Measurements from ENCODE around the gene OSBPL2. TPM values are rescaled to one million over a fixed set of nuclear protein-coding genes. Genes with fewer than 3 reads are reported as not detected.

OSBPL2 gene
- total RNA-seq, 4 donors from 2014 or later, result 23.1 to 31.6 (median 27.1) TPM

DNA sequence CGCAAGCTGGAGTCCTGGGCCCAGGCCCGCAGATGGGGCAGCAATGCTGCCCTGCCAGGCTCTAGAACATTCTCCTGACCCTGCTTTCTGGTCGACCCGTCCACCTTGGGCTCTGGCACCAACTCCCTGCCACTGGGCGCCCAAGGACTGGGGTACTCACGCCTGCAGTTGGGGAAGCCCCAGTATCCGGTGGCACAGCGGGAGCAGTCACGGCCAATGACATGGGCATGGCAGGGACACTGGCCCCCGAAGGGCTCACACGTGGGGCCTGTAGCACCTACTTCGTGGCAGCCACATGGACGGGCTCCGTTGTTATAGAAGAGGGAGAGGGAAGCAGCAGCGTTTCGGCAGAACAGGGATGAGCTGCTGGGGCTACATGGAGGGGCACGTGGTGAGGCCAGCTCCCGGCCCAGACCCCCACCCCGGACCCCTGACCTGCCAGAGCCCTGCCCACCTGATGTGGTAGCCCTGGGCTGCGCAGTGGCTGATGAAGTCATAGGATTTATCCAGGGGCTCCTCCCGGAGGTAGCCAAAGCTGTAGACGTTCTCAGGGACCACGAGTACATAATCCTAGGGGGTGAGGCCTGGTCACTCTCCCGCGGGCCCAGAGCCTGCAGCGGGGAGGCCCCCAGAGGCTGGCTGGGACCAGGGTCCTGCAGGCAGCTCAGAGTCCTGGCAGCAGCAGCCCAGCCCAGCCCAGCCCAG lies 90.5 kb downstream of the OSBPL2 start:
- WGBS, 2 donors, result 91 to 92% methylated on average over 24 to 26 of the region's 26 CpGs
- DNase-seq (ENCODE audit: low spot score in 2 of 2), result no peak
- Histone ChIP-seq H3K27ac (no peak overlapping the region), H3K4me3 (no peak overlapping the region), H3K9me3 (no peaks in the 10 kb centered on the region), H3K36me3 (peaks cover 0 to 99% (median 0%) of the 10 kb centered on the region in 3 donors), H3K4me1 (no peaks in the 10 kb centered on the region), H3K27me3 (no peaks in the 10 kb centered on the region)
- TF ChIP-seq POLR2A (IDR thresholded peaks at IDR 0.05) (no peak), EP300 (IDR thresholded peaks at IDR 0.05) (no peak)
- TF ChIP-seq, protein P1, sequence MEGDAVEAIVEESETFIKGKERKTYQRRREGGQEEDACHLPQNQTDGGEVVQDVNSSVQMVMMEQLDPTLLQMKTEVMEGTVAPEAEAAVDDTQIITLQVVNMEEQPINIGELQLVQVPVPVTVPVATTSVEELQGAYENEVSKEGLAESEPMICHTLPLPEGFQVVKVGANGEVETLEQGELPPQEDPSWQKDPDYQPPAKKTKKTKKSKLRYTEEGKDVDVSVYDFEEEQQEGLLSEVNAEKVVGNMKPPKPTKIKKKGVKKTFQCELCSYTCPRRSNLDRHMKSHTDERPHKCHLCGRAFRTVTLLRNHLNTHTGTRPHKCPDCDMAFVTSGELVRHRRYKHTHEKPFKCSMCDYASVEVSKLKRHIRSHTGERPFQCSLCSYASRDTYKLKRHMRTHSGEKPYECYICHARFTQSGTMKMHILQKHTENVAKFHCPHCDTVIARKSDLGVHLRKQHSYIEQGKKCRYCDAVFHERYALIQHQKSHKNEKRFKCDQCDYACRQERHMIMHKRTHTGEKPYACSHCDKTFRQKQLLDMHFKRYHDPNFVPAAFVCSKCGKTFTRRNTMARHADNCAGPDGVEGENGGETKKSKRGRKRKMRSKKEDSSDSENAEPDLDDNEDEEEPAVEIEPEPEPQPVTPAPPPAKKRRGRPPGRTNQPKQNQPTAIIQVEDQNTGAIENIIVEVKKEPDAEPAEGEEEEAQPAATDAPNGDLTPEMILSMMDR (IDR thresholded peaks at IDR 0.05), result no peak

DNA sequence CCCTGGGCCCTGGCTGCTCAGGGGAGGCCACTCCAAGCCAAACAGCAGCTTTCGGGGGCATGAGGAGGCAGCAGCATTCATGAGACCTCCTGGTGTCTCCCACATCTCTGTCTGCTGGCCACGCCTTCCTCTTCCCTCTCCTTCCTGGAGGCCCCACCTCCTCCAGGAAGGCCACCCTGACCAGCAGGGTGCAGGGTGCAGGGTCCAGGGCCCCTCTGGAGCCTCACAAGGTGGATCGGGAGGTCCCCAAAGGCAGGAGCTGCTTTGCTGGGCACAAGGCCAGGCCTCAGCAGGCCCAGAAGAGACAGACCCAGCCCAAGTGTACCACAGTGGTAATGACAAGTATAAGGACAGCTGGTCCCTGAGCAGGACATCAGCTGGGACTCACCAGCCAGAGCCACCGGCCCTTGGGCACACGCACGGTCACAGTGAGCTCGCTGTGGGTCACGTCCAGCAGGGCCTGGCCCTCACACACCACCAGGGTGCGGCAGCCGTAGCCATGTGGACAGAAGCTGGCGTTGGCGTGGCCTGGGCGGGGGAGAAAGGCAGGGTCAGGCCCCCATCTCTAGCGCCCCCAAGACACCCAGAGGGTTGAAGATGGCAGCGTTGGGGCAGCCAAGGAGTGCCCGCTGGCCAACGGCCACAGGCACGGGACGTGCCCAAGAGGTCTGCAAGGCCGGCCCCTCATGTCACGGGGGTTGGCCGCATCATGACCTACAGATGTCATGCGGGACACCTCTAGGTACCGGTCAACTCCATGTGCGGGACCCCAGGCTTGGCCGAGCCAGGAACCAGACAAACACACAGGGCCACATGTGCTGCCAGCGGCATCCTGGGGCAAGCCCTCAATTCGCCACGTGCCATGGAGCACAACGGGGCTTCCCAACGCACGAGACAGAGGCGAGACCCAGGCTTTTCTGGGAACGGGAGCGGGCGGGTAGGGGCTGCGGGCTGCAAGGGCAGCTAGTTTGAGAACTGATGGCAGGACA lies 91.4 kb downstream of the OSBPL2 start:
- H3K9me3 ChIP-seq, result no peaks in the 10 kb centered on the region
- WGBS, 2 donors, result 95 to 96% methylated on average over 25 to 34 of the region's 37 CpGs

DNA sequence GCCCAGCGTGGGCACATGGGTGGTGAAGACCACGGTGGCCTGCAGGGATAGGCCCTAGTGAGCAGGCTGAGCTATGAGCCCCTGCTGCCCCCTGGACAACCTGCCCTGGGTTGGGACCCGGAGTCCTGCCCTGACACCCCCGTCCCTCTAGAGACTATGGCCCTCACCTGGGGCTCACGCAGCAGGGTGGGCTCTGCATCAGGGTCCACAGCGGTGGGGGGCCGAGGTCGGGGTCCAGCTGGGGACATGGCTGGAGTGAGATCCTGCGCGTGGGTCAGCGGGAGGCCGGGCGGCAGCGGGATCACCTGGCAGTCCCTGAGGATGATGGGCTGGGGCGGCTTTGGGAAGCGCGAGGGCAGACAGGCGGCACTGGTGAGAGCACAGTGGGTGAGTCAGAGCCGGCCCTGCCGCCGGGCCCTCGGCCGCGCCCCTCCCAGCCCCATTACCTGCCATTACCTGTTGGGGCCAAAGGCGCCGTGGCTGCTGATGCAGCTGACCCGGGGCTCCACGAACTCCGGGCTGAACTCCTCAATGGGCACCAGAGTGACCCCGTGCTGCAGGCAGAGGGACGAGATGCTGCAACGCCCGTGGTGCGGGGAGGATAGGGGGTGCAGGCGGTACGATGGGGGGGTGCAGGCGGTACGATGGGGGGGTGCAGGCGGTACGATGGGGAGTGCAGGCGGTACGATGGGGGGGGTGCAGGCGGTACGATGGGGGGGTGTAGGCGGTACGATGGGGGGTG lies 92.4 kb downstream of the OSBPL2 start:
- TF ChIP-seq EP300 (IDR thresholded peaks at IDR 0.05), result no peak
- TF ChIP-seq POLR2A (IDR thresholded peaks at IDR 0.05), result no peak
- TF ChIP-seq, protein P1 (IDR thresholded peaks at IDR 0.05), result no peak

More for the DNA sequence above, 91.4 kb downstream of the OSBPL2 start:
- DNase-seq (ENCODE audit: low spot score in 2 of 2), result no peak
- peaks cover 0 to 99% (median 0%) of the 10 kb centered on the region in 3 donors for H3K36me3 ChIP-seq
- no peak overlapping the region for H3K27ac ChIP-seq
- TF ChIP-seq, protein P1 (IDR thresholded peaks at IDR 0.05), result no peak
- TF ChIP-seq EP300 (IDR thresholded peaks at IDR 0.05) (no peak), POLR2A (IDR thresholded peaks at IDR 0.05) (no peak)
- H3K4me1 ChIP-seq, result no peaks in the 10 kb centered on the region
- no peak overlapping the region for H3K4me3 ChIP-seq
- no peaks in the 10 kb centered on the region for H3K27me3 ChIP-seq

DNA sequence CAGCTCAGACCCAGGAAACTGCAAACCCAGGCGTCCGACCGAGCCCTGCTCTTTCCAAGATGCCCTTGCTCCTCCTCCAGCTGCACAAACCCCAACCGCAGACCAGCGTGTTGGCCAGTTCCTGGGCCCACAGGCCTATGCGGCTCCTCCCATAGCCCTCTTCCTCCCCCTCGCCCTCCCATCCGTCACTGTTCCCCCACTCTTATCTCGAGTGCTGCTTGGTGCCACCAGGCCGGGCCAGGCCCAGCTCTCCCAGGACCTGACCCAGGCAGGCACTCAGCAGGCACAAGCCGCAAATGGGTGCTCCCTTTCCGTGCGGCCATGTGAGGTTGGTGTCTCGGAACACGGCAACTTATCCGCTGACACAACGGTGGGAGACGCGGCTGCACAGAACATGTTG lies 93.0 kb downstream of the OSBPL2 start:
- Histone ChIP-seq H3K27ac (no peak overlapping the region), H3K4me1 (no peaks in the 10 kb centered on the region), H3K4me3 (no peak overlapping the region), H3K27me3 (no peaks in the 10 kb centered on the region), H3K9me3 (no peaks in the 10 kb centered on the region), H3K36me3 (peaks cover 0 to 98% (median 0%) of the 10 kb centered on the region in 3 donors)
- DNase-seq (ENCODE audit: low spot score in 2 of 2), result no peak
- WGBS, 2 donors, result 91% methylated on average over 19 of the region's 19 CpGs
- TF ChIP-seq, protein P1 (IDR thresholded peaks at IDR 0.05), result no peak
- no peak for TF ChIP-seq EP300 (IDR thresholded peaks at IDR 0.05)
- no peak for TF ChIP-seq POLR2A (IDR thresholded peaks at IDR 0.05)

More for the DNA sequence above, 92.4 kb downstream of the OSBPL2 start:
- Histone ChIP-seq H3K4me1 (no peaks in the 10 kb centered on the region), H3K36me3 (peaks cover 0 to 98% (median 0%) of the 10 kb centered on the region in 3 donors), H3K27me3 (no peaks in the 10 kb centered on the region), H3K27ac (no peak overlapping the region), H3K4me3 (no peak overlapping the region), H3K9me3 (no peaks in the 10 kb centered on the region)
- no peak for DNase-seq (ENCODE audit: low spot score in 2 of 2)
- 84 to 87% methylated on average over 29 to 44 of the region's 46 CpGs for WGBS, 2 donors
